ENCODE measurements around the gene CATSPER1. TPM values are rescaled to one million over a fixed set of nuclear protein-coding genes. Genes with fewer than 3 reads are reported as not detected.
"Not testable (repeated sequence)": the region's sequence is repeated elsewhere in the genome, so short reads cannot be mapped to it uniquely, and the experiment has no call there.

The CATSPER1 gene
- polyA plus RNA-seq, 1 of the 3 experiments (the other 2 are of a cell fraction) = 2.2 TPM

- H3F3A ChIP-seq (replicated peaks; ENCODE audit: insufficient read depth) = no peaks in the 10 kb centered on the region
- no peaks in the 10 kb centered on the region for H3K9me2 ChIP-seq
- no peaks in the 10 kb centered on the region for H3K4me1 ChIP-seq (ENCODE audit: control insufficient read depth in 1 of 2, insufficient read depth in 2 of 2, low read depth in 1 of 2, low read length in 1 of 2)
- H3K79me2 ChIP-seq (ENCODE audit: insufficient read depth) = no peaks in the 10 kb centered on the region
- ChIA-PET CTCF (interaction anchor here (3.9 to 8.8 kb wide), 2 partner anchors 11 to 12 kb away, joined by 27 to 55 read pairs; no protein-coding TSS in a partner anchor), POLR2A (no interaction called here)
- no peak overlapping the region for H3K4me3 ChIP-seq (ENCODE audit: low read depth in 2 of 2, low read length in 1 of 2)
- H3K36me3 ChIP-seq (replicated peaks in 1 of 2; ENCODE audit: control insufficient read depth in 1 of 2, insufficient read depth in 2 of 2, low read length in 1 of 2) = no peaks in the 10 kb centered on the region
- WGBS (ENCODE audit: low lambda C conversion rate) = 69% methylated on average over 8 of the region's 8 CpGs
- H3K9ac ChIP-seq = no peak overlapping the region
- H3K4me2 ChIP-seq = no peak overlapping the region
- H3K27ac ChIP-seq (ENCODE audit: low read depth in 2 of 2, low read length in 1 of 2) = no peak overlapping the region
- no peaks in the 10 kb centered on the region for H3K27me3 ChIP-seq (ENCODE audit: insufficient read depth)
- no peaks in the 10 kb centered on the region for H4K20me1 ChIP-seq (ENCODE audit: insufficient read depth)
- DNase-seq = no peak
- H3K9me3 ChIP-seq = no peaks in the 10 kb centered on the region
- no peak overlapping the region for H2AFZ ChIP-seq (ENCODE audit: low read depth)
- TF ChIP-seq EP300 (IDR thresholded peaks at IDR 0.05; ENCODE audit: borderline replicate concordance in 1 of 2, low read depth in 1 of 2, low read length in 1 of 2) (no peak), TAF1 (IDR thresholded peaks at IDR 0.05; ENCODE audit: borderline replicate concordance, low read depth, low read length) (no peak), TEAD4 (IDR thresholded peaks at IDR 0.05; ENCODE audit: borderline replicate concordance, insufficient read depth) (no peak), EZH2phosphoT487 (IDR thresholded peaks at IDR 0.05; ENCODE audit: borderline replicate concordance, low read depth) (no peak), ZBTB33 (IDR thresholded peaks at IDR 0.05; ENCODE audit: borderline replicate concordance, low read depth) (no peak), FOXM1 (IDR thresholded peaks at IDR 0.05; ENCODE audit: low read depth) (no peak), CTCF (IDR thresholded peaks at IDR 0.05) (no peak), NFIC (IDR thresholded peaks at IDR 0.05; ENCODE audit: borderline replicate concordance) (no peak), RFX5 (IDR thresholded peaks at IDR 0.05; ENCODE audit: low read length) (no peak), GABPA (IDR thresholded peaks at IDR 0.05; ENCODE audit: low read depth) (no peak), FOSL2 (IDR thresholded peaks at IDR 0.05; ENCODE audit: borderline replicate concordance, low read depth) (no peak), ELF1 (IDR thresholded peaks at IDR 0.05) (no peak), YY1 (IDR thresholded peaks at IDR 0.05; ENCODE audit: low read depth) (no peak), CHD2 (IDR thresholded peaks at IDR 0.05; ENCODE audit: low read length, partially characterized antibody) (no peak)
Observed at GRCh38 chr11:66032957-66033735, 6.9 kb upstream of the CATSPER1 start.

GRCh38 chr11:66023186-66023440 is 3.2 kb downstream of the CATSPER1 start:
- not testable (repeated sequence) for H3K4me3 ChIP-seq (ENCODE audit: low read depth in 2 of 2, low read length in 1 of 2)

More at GRCh38 chr11:66023186-66023440, 3.2 kb downstream of the CATSPER1 start:
- Histone ChIP-seq H3K4me1 (ENCODE audit: control insufficient read depth in 1 of 2, insufficient read depth in 2 of 2, low read depth in 1 of 2, low read length in 1 of 2) (peaks cover 3 to 21% of the 10 kb centered on the region in 2 experiments; a peak in 3 of 4 replicates), H3K79me2 (ENCODE audit: insufficient read depth) (peaks cover 30% of the 10 kb centered on the region; the same call in 1 of the 2 replicates)
- not testable (repeated sequence) for H3K9me3 ChIP-seq; H2AFZ ChIP-seq (ENCODE audit: low read depth); H3K36me3 ChIP-seq (replicated peaks in 1 of 2; ENCODE audit: control insufficient read depth in 1 of 2, insufficient read depth in 2 of 2, low read length in 1 of 2); H3K27ac ChIP-seq (ENCODE audit: low read depth in 2 of 2, low read length in 1 of 2); H3K9me2 ChIP-seq; H3F3A ChIP-seq (replicated peaks; ENCODE audit: insufficient read depth); DNase-seq; H3K27me3 ChIP-seq (ENCODE audit: insufficient read depth); H4K20me1 ChIP-seq (ENCODE audit: insufficient read depth); H3K9ac ChIP-seq; H3K4me2 ChIP-seq
- POLR2A ChIA-PET = interaction anchor here (1.4 kb wide), 1 partner anchor 22 kb away, joined by 7 read pairs; no protein-coding TSS in a partner anchor
- CTCF ChIA-PET = interaction anchor here (0.9 to 3.2 kb wide), 24 partner anchors 8 to 397 kb away, joined by 3 to 55 read pairs (median 8); partner anchors contain the start of genes BANF1, CCDC85B, CST6 and EIF1AD
- 69% methylated on average over 5 of the region's 5 CpGs for WGBS (ENCODE audit: low lambda C conversion rate)

Data from SK-N-SH (cell line).